Cardiac fibroblast (primary cell): ENCODE results near the gene SPAG6.

Source experiments
- DNase-seq, 2 donors: peaks; one replicate each; pipeline versions ENCODE4 v3.0.0 to v3.0.0-alpha.2; 2010; ENCODE audit warnings: low read depth in 2 of 2
- H3K4me3 ChIP-seq, 2 donors: replicated peaks in 1 of 2; 1 replicate in 1 of 2; 2 replicates in 1 of 2; pipeline ENCODE4 v1.5.1; 2011; ENCODE audit warnings: low read depth in 2 of 2, low read length in 2 of 2, mild to moderate bottlenecking in 2 of 2, moderate library complexity in 1 of 2
- TF ChIP-seq, protein P1 (sequence below): IDR thresholded peaks from one replicate; pipeline ENCODE4 v1.5.1; 2011; ENCODE audit warnings: low read depth, mild to moderate bottlenecking, low read length, inconsistent platforms

SPAG6 gene

DNA sequence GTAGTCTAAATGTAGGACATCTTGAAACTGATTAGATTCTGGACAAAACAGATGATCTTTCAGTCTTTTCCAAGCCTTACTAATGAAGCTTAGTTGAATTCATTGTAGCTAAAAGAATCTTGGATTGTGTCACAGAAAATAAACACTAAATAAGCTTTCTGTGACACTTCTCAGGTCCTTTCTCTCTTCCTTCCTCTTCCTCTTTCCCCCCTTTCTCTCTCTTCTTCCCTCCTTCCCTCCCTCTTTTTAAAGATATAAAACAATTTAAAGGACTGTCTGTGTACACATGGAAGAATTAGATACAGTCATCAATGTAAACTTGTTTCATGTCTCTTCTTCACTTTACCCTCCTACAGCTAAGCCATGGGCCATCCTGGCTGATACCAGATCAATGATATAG is 34.4 kb upstream of the SPAG6 start:
- TF ChIP-seq, protein P1, sequence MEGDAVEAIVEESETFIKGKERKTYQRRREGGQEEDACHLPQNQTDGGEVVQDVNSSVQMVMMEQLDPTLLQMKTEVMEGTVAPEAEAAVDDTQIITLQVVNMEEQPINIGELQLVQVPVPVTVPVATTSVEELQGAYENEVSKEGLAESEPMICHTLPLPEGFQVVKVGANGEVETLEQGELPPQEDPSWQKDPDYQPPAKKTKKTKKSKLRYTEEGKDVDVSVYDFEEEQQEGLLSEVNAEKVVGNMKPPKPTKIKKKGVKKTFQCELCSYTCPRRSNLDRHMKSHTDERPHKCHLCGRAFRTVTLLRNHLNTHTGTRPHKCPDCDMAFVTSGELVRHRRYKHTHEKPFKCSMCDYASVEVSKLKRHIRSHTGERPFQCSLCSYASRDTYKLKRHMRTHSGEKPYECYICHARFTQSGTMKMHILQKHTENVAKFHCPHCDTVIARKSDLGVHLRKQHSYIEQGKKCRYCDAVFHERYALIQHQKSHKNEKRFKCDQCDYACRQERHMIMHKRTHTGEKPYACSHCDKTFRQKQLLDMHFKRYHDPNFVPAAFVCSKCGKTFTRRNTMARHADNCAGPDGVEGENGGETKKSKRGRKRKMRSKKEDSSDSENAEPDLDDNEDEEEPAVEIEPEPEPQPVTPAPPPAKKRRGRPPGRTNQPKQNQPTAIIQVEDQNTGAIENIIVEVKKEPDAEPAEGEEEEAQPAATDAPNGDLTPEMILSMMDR: no peak
- no peak overlapping the region for H3K4me3 ChIP-seq
- DNase-seq: no peak

DNA sequence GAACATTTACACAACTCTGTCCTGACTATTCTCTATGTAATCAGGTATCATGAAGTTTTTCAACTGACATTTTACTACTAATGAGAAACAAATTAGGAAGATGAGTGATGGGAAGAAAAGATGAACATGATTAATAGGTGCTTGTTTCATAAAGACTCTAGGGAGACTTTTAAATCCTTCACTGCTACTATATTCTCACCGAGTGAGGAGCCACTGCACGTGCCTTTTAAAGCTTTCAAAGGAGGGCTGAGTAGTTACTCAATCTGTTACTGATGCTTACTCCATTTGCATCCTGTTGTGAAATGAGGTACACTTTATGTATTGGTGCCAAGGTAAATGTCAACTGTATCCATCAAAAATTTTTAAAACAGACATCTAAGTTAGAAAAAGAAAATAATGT is 30.4 kb upstream of the SPAG6 start:
- TF ChIP-seq, protein P1: no peak
- H3K4me3 ChIP-seq: no peak overlapping the region
- peak in 1 of 2 donors; percentile 33 for DNase-seq

DNA sequence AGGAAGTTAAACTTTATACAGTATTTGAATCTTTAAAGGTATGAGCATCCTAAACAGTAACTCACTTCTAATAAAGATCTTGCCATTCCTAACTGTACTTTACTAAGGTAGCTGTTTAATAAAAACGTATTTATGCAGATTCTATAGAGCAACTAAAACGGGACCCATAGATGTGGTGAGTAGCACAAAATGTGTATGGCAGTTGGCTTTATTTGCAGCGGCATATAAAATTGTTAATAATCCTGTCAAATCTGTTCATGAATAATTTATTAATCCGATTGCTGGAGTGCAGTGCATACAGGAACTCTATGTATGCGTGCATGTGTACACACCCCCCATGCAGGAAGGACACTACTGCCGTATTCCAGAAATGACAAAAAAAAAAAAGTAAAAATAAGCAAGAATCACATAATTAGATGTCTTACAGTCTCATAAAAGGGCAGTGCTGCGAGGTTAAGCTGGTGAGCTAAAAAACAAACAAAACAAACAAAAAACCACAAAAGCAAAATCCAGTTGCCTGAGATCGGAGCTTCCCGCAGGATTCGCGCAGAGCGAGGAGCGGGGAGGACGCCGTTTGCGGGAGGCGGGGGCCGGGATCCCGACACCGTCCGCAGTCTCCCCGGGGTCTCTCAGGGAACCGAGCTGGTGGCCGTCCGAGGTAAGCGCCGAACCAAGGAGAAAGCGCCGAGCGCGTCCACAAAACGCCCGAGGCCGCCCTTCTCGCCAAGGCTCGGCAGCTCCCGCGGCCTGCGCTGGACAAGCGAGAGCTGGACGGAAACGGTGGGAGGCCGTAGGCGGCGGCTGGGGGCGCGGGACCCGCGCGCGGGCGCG is 29.6 kb upstream of the SPAG6 start:
- TF ChIP-seq, protein P1: no peak
- no peak for DNase-seq
- peak overlapping the region; percentile 70 to 87 for H3K4me3 ChIP-seq

DNA sequence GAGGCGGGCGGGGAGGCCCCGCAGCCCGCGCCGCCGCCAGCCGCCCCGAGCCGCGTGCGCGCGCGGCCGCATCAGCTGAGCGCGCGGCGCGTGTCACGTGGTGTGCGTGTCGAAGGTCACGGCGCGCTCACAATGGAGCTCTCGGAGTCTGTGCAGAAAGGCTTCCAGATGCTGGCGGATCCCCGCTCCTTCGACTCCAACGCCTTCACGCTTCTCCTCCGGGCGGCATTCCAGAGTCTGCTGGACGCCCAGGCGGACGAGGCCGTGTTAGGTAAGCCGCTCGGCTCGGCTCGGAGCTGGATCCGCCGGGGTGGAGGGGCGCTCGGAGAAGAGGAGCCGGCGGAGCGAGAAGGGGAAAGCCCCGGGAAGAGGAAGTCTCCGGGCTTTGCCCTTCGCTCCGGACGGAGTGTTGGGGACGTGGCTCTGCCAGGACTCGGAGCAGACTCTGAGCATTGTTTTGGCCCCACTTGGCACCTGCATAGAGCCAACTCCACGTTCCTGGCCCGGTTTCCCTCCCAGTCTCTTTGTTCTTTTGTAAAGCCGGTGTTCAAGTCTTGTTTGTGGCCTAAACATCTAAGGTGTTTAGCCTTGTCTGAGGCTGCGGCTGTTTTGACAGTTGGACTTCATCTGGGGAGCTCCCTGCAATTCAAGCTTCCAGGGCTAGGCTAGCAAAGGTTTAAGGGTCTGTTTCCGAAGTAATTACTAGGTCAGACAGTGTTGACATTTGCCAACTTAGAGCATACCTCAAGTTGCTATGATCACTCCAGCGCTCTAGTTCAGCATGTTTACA is 28.8 kb upstream of the SPAG6 start, which contains the start of gene COMMD3:
COMMD3 (plus strand) TSS at position 103 of the 790 bp plus-strand sequence; CDS start at position 133, 30 bp downstream.
- TF ChIP-seq, protein P1: no peak
- peak; percentile 87 to 91 for DNase-seq
- H3K4me3 ChIP-seq: peak within 1 kb of the TSS; percentile 70 to 87

DNA sequence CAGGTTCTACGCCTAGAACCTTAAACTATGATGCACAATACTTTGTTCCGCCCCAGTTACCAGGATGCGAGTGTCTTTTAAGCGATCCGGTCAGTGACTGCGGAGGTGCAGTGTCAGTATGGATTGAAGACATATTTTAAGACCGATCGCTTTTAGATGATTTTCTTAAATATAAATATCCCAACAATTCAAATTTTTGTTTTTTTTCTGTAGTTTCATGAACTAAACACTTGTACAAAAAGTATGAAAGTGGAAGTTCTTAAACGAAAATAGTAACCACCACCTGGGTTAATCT is 28.3 kb upstream of the SPAG6 start:
- TF ChIP-seq, protein P1: no peak
- no peak for DNase-seq
- peak overlapping the region; percentile 70 for H3K4me3 ChIP-seq

DNA sequence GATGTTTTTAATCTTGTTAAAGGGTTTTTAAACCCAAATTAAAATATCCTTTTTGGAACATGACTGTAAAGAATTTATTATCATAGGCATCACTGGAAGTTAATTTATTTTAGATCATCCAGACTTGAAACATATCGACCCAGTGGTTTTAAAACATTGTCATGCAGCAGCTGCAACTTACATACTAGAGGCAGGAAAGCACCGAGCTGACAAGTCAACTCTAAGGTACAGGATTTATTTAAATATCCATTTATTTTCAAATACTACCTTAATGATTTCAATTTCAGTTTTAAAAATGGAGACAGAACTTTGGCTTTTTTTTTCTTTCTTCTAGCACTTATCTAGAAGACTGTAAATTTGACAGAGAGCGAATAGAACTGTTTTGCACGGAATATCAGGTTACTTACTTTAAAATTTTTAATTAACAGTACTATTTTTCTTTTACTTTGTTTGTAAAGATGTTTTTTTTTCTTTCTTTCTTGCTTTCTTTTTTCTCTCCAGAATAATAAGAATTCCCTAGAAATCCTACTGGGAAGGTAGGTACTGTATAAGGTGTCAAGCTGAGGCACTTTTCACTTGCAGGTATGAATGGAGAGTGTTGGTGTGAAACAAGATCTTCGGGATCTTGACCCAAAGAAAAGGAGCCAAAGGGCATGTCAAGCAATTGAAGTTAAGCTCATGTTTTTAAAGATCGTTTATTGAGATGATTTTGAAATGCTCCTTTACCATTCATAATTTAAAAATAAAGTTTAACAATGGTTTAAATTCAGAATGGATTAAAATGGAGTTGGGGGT is 27.3 kb upstream of the SPAG6 start:
- no peak overlapping the region for H3K4me3 ChIP-seq
- DNase-seq: no peak
- TF ChIP-seq, protein P1: no peak
